Glutamatergic neuron (in vitro differentiated cells): ENCODE measurements around the gene ZNFX1. TPM values are rescaled to one million over a fixed set of nuclear protein-coding genes. Genes with fewer than 3 reads are reported as not detected.

Source experiments
- DNase-seq: peaks from one replicate; pipeline ENCODE4 v3.0.0; 2022
- H3K27ac Mint-ChIP-seq: one replicate; pipeline ENCODE4 v1.8.0; 2020; ENCODE audit warnings: mild to moderate bottlenecking, mixed read lengths, inconsistent platforms; ENCODE audit not compliant: unreplicated experiment
- H3K27me3 Mint-ChIP-seq: one replicate; pipeline ENCODE4 v1.8.0; 2020; ENCODE audit warnings: mild to moderate bottlenecking, moderate library complexity, mixed read lengths, inconsistent platforms; ENCODE audit not compliant: unreplicated experiment
- H3K36me3 Mint-ChIP-seq: one replicate; pipeline ENCODE4 v1.8.0; 2020; ENCODE audit warnings: mild to moderate bottlenecking, mixed read lengths, inconsistent platforms; ENCODE audit not compliant: unreplicated experiment
- H3K4me1 Mint-ChIP-seq: one replicate; pipeline ENCODE4 v1.8.0; 2020; ENCODE audit warnings: mild to moderate bottlenecking, low read depth, mixed read lengths, inconsistent platforms; ENCODE audit not compliant: unreplicated experiment
- H3K4me3 Mint-ChIP-seq: one replicate; pipeline ENCODE4 v1.8.0; 2020; ENCODE audit warnings: mild to moderate bottlenecking, mixed read lengths, inconsistent platforms; ENCODE audit not compliant: unreplicated experiment
- H3K9me3 Mint-ChIP-seq: one replicate; pipeline ENCODE4 v1.8.0; 2020; ENCODE audit warnings: mild to moderate bottlenecking, moderate library complexity, mixed read lengths, inconsistent platforms; ENCODE audit not compliant: unreplicated experiment
- total RNA-seq: library from RNA; stranded (reverse); fragmentation: NEBNext Ultra II Directional; extraction: Animal tissue kit (Norgen Biotek cat#: 25700); gene quantifications from one replicate; pipeline ENCODE4 v1.2.1, GENCODE V29; 2021; ENCODE audit not compliant: unreplicated experiment
- TF ChIP-seq, protein P1 (sequence below): fragments of 200-600 bp; sonication (generic); IDR thresholded peaks from one replicate; pipeline ENCODE4 v1.5.0; 2021; ENCODE audit not compliant: partially characterized antibody, unreplicated experiment

The ZNFX1 gene
- total RNA-seq, 1 donor from 2014 or later, result 11.8 TPM

DNA sequence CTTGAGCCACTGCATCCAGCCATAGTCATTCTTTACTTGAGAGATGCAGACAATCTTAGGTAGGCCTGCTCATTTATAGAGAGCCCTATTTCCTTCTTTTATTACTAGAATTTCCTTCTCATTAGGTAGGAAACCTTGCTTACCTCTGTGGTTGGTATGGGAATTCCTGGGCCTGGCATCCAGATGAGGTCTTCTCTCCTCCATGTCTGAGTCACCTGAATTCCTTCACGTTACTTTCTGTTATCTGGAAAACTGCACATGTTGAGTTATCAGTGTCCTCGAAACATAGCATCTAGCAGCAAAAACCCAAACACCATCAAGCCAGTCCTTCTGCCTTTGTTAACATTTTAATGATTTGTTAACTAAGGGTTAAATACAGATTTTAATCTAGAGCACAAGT, 2.2 kb downstream of the ZNFX1 start:
- Mint-ChIP-seq H3K4me1 (peaks cover 13% of the 10 kb centered on the region), H3K4me3 (no peak overlapping the region), H3K27ac (no peak overlapping the region), H3K9me3 (peaks cover 18% of the 10 kb centered on the region), H3K27me3 (peaks cover 10% of the 10 kb centered on the region), H3K36me3 (peaks cover 13% of the 10 kb centered on the region)
- TF ChIP-seq, protein P1, sequence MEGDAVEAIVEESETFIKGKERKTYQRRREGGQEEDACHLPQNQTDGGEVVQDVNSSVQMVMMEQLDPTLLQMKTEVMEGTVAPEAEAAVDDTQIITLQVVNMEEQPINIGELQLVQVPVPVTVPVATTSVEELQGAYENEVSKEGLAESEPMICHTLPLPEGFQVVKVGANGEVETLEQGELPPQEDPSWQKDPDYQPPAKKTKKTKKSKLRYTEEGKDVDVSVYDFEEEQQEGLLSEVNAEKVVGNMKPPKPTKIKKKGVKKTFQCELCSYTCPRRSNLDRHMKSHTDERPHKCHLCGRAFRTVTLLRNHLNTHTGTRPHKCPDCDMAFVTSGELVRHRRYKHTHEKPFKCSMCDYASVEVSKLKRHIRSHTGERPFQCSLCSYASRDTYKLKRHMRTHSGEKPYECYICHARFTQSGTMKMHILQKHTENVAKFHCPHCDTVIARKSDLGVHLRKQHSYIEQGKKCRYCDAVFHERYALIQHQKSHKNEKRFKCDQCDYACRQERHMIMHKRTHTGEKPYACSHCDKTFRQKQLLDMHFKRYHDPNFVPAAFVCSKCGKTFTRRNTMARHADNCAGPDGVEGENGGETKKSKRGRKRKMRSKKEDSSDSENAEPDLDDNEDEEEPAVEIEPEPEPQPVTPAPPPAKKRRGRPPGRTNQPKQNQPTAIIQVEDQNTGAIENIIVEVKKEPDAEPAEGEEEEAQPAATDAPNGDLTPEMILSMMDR, result no peak
- DNase-seq, result no peak

DNA sequence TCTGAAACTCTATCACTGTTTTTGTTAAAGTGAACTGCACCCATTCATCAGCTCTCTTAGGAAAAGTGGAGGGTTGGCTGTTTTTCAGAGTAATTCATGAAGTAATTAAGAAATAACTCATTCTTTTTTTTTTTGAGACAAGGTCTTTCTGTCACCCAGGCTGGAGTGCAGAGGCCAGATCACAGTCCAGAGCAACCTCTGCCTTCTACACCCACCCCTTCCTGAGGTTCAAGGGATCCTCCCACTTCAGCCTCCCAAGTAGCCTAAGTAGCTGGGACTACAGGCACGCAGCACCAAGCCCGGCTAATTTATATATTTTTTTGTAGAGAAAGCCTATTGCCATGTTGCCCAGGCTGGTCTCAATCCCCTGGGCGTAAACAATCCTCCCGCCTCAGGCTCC, 2.6 kb downstream of the ZNFX1 start:
- H3K27me3 Mint-ChIP-seq, result peaks cover 10% of the 10 kb centered on the region
- peaks cover 16% of the 10 kb centered on the region for H3K9me3 Mint-ChIP-seq
- peaks cover 11% of the 10 kb centered on the region for H3K4me1 Mint-ChIP-seq
- no peak for DNase-seq
- H3K27ac Mint-ChIP-seq, result no peak overlapping the region
- peaks cover 9% of the 10 kb centered on the region for H3K36me3 Mint-ChIP-seq
- TF ChIP-seq, protein P1, result no peak
- H3K4me3 Mint-ChIP-seq, result no peak overlapping the region

DNA sequence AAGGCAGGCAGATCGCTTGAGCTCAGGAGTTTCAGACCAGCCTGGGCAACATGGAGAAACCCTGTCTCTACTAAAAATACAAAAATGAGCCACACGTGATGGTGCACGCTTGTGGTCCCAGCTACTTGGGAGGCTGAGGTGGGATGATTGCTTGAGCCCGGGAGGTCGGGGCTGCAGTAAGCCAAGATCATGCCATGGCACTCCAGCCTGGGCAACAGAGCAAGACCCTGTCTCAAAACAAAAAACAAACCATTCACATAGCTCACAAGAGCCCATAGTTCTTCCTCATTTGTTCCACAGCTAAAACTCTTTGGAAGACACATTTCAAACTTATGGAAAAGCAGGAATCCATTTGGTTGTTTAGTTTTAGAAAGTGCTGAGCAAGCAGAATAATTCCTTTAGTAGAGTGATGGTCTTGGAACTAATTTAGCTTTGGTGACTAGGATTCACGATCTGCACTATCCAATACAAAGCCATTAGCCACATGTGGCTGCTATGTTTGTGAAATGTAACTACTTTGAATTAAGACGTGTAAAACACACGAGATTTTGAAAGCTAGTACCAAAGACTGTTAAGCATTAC, 4.1 kb downstream of the ZNFX1 start:
- Mint-ChIP-seq H3K9me3 (peaks cover 9% of the 10 kb centered on the region), H3K36me3 (peaks cover 9% of the 10 kb centered on the region), H3K4me3 (no peak overlapping the region), H3K4me1 (peaks cover 8% of the 10 kb centered on the region), H3K27ac (no peak overlapping the region), H3K27me3 (peaks cover 9% of the 10 kb centered on the region)
- DNase-seq, result no peak
- TF ChIP-seq, protein P1, result no peak

DNA sequence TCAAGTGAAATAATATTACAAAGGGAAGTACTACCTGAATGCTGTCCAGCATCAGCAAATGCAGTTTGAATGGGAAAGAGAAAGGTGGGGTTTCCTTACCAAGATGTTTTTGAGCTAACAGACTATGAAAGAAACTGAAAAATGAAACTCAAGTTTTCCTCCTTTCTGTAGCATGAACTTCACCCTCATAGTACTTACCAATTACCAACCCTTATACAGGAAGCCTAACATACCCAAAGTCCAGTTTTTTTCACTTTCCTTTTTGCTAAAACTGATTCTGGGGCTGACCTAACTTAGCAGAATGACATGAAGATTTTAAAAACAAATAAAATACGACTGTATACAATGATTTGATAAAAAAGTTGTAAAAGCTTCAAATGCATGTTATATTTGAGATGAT, 5.2 kb downstream of the ZNFX1 start:
- DNase-seq, result no peak
- H3K9me3 Mint-ChIP-seq, result peaks cover 4% of the 10 kb centered on the region
- H3K4me1 Mint-ChIP-seq, result peaks cover 8% of the 10 kb centered on the region
- H3K36me3 Mint-ChIP-seq, result peaks cover 14% of the 10 kb centered on the region
- no peak overlapping the region for H3K4me3 Mint-ChIP-seq
- TF ChIP-seq, protein P1, result no peak
- no peak overlapping the region for H3K27ac Mint-ChIP-seq
- H3K27me3 Mint-ChIP-seq, result peaks cover 4% of the 10 kb centered on the region

DNA sequence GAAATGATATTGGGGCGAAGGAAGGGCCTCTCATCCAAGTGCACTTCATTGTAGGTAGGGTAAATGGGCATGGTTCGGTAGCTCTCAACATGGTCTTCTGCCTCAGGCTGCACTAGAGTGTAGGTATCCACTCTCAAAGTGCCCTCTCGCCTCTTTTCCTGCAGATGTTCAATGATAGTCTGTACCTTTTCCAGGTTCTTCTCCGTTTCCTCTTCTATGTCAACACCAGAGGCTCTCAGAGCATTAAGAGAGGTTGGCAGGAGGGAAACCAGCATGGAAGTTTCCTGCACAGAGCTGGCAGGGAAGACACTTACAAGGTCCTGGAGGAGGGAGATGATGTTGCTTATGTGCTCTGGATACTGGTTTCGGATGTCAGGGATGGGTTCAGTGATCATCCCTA, 7.1 kb downstream of the ZNFX1 start:
- Mint-ChIP-seq H3K4me1 (no peaks in the 10 kb centered on the region), H3K27ac (no peak overlapping the region), H3K4me3 (no peak overlapping the region), H3K9me3 (no peaks in the 10 kb centered on the region), H3K36me3 (peaks cover 14% of the 10 kb centered on the region), H3K27me3 (no peaks in the 10 kb centered on the region)
- TF ChIP-seq, protein P1, result no peak
- no peak for DNase-seq
